ENCODE measurements around the gene RASAL1.

GRCh38 chr12:113180333-113180732, 44.8 kb upstream of the RASAL1 start:
- TF ChIP-seq CTCF (IDR thresholded peaks at IDR 0.05) (no peak), EP300 (IDR thresholded peaks at IDR 0.05) (no peak), POLR2AphosphoS5 (IDR thresholded peaks at IDR 0.05) (no peak)

All from stomach (tissue), 4 donors.